Spleen (tissue), 7 donors: ENCODE results near the gene PAWR.

Experiments
- CTCF ChIP-seq, 11 experiments: fragments of 200-600 bp in 7 of 11; fragments of 450-650 bp in 4 of 11; sonication (generic) in 4 of 11; IDR thresholded peaks in 8 of 11; conservative IDR thresholded peaks in 3 of 11; 1 replicate in 7 of 11; 2 replicates in 4 of 11; pipeline versions ENCODE4 v1.4.0 to v1.8.0; 2016 to 2021; ENCODE audit warnings: antibody characterized with exemption in 11 of 11, inconsistent platforms in 4 of 11, mild to moderate bottlenecking in 1 of 11
- POLR2A ChIP-seq, 3 donors: fragments of 450-650 bp; IDR thresholded peaks; one replicate each; pipeline ENCODE4 v1.5.1; 2017; ENCODE audit warnings: antibody characterized with exemption in 3 of 3, mild to moderate bottlenecking in 1 of 3
- POLR2AphosphoS5 ChIP-seq, 3 donors: sonication (generic); formaldehyde crosslinking; IDR thresholded peaks; one replicate each; pipeline ENCODE4 v1.5.1; 2017; ENCODE audit warnings: antibody characterized with exemption in 3 of 3
- donor health status: DM: no; HTN: no; CAD: no; lungs with moderate emphysema.
- donor health status: DM: no; HTN: no; CAD: no.
- donor health status: DM: no; HTN: no; CAD: no.

GRCh38 chr12:79677672-79678071 lies 13.1 kb downstream of the PAWR start:
- TF ChIP-seq POLR2A (IDR thresholded peaks at IDR 0.05): no peak
- no peak for TF ChIP-seq CTCF (IDR thresholded peaks at IDR 0.05 in 8 of 11, conservative IDR thresholded peaks at IDR 0.05 in 3 of 11)
- no peak for TF ChIP-seq POLR2AphosphoS5 (IDR thresholded peaks at IDR 0.05)
